ENCODE results near the gene MYBPC2. TPM values are rescaled to one million over a fixed set of nuclear protein-coding genes. Genes with fewer than 3 reads are reported as not detected.
A peak's percentile ranks its signal among the peaks of the same experiment; 100 is the strongest.

The MYBPC2 gene
- total RNA-seq, 1 experiment from 2014 or later, result 0.18 TPM

GRCh38 chr19:50481351-50482149 is 48.9 kb downstream of the MYBPC2 start:
- no peaks in the 10 kb centered on the region; the same call in 1 of the 2 replicates for H3K9me3 ChIP-seq (ENCODE audit: control insufficient read depth, insufficient read depth, low read depth, low read length)
- no peaks in the 10 kb centered on the region for H3K36me3 ChIP-seq (ENCODE audit: control insufficient read depth, insufficient read depth, low read length)
- no peak overlapping the region for H3K27ac ChIP-seq (ENCODE audit: low read length)
- CTCF ChIA-PET, result no interaction called here
- BruUV-seq (replicated peaks), result no TSS peak
- DNase-seq (ENCODE audit: low read depth, low spot score) (no peak), ATAC-seq (no peak)
- H3K27me3 ChIP-seq (ENCODE audit: control insufficient read depth, insufficient read depth, low read length), result no peaks in the 10 kb centered on the region
- intact Hi-C loops (cut with micrococcal nuclease; ENCODE audit: unreplicated experiment), result no loop called here
- POLR2A ChIA-PET, result no interaction called here
- in situ Hi-C loops (cut with HindIII; ENCODE audit: low pct_unique_long_range_greater_than_20kb, low sequenced_read_pairs), result no loop called here
- H3K4me3 ChIP-seq (ENCODE audit: low read depth in 2 of 2, low read length in 2 of 2), result no peak overlapping the region
- H3K4me1 ChIP-seq (ENCODE audit: control insufficient read depth, insufficient read depth, low read length), result no peaks in the 10 kb centered on the region
- TF ChIP-seq TCF7L2 (IDR thresholded peaks at IDR 0.05; ENCODE audit: low read depth, low read length), result no peak

DNA sequence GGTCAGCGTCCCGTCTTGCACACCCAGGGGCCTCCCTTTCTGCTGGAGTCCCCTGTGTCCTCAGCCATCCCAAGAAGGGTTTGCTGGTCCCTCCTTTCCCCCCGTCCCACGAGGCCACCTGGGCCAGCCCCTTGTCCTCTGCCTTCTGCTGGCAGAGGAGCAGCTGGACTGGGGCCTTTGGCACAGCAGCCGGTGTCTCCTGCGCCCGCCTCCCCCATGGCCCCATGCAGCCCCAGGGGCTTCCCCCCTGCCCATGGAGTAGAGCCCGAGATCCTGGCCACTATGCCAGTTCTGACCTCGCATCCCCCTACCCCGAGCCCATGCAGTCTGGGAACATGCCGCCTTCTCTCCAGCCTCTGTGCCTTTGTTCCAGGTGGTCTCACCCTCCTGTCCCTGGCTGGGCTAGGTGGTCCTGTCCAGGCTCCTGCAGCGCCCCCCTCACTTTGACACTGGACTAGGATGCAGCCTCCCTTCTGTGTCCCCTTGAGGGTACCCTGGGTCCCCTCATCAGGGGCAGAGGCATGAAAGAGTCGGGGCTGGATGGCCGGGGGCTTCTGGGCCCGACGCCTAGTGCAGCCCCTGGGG is 49.7 kb downstream of the MYBPC2 start:
- H3K9me3 ChIP-seq (ENCODE audit: control insufficient read depth, insufficient read depth, low read depth, low read length), result no peaks in the 10 kb centered on the region; the same call in 1 of the 2 replicates
- BruUV-seq (replicated peaks), result no TSS peak
- intact Hi-C loops (cut with micrococcal nuclease; ENCODE audit: unreplicated experiment), result no loop called here
- CTCF ChIA-PET, result no interaction called here
- no peaks in the 10 kb centered on the region for H3K36me3 ChIP-seq (ENCODE audit: control insufficient read depth, insufficient read depth, low read length)
- DNase-seq (ENCODE audit: low read depth, low spot score), result no peak
- no peaks in the 10 kb centered on the region for H3K4me1 ChIP-seq (ENCODE audit: control insufficient read depth, insufficient read depth, low read length)
- TF ChIP-seq TCF7L2 (IDR thresholded peaks at IDR 0.05; ENCODE audit: low read depth, low read length), result no peak
- TF ChIP-seq SIN3A (IDR thresholded peaks at IDR 0.05; ENCODE audit: borderline replicate concordance, insufficient read depth, low read depth, low read length), result no peak
- TF ChIP-seq POLR2AphosphoS5 (IDR thresholded peaks at IDR 0.05; ENCODE audit: low read depth, low read length), result no peak
- TF ChIP-seq, protein P1, sequence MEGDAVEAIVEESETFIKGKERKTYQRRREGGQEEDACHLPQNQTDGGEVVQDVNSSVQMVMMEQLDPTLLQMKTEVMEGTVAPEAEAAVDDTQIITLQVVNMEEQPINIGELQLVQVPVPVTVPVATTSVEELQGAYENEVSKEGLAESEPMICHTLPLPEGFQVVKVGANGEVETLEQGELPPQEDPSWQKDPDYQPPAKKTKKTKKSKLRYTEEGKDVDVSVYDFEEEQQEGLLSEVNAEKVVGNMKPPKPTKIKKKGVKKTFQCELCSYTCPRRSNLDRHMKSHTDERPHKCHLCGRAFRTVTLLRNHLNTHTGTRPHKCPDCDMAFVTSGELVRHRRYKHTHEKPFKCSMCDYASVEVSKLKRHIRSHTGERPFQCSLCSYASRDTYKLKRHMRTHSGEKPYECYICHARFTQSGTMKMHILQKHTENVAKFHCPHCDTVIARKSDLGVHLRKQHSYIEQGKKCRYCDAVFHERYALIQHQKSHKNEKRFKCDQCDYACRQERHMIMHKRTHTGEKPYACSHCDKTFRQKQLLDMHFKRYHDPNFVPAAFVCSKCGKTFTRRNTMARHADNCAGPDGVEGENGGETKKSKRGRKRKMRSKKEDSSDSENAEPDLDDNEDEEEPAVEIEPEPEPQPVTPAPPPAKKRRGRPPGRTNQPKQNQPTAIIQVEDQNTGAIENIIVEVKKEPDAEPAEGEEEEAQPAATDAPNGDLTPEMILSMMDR (IDR thresholded peaks at IDR 0.05), result no peak
- TF ChIP-seq REST (IDR thresholded peaks at IDR 0.05; ENCODE audit: insufficient read depth in 1 of 2, low read depth in 2 of 2, low read length in 1 of 2), result no peak
- H3K27me3 ChIP-seq (ENCODE audit: control insufficient read depth, insufficient read depth, low read length), result no peaks in the 10 kb centered on the region
- no peak overlapping the region for H3K27ac ChIP-seq (ENCODE audit: low read length)
- POLR2A ChIA-PET, result no interaction called here
- no peak for ATAC-seq
- H3K4me3 ChIP-seq (ENCODE audit: low read depth in 2 of 2, low read length in 2 of 2), result no peak overlapping the region
- in situ Hi-C loops (cut with HindIII; ENCODE audit: low pct_unique_long_range_greater_than_20kb, low sequenced_read_pairs), result no loop called here

GRCh38 chr19:50482916-50483315 is 50.2 kb downstream of the MYBPC2 start:
- ChIA-PET POLR2A (no interaction called here), CTCF (no interaction called here)
- Histone ChIP-seq H3K4me3 (ENCODE audit: low read depth in 2 of 2, low read length in 2 of 2) (no peak overlapping the region), H3K4me1 (ENCODE audit: control insufficient read depth, insufficient read depth, low read length) (no peaks in the 10 kb centered on the region), H3K9me3 (ENCODE audit: control insufficient read depth, insufficient read depth, low read depth, low read length) (no peaks in the 10 kb centered on the region; the same call in 1 of the 2 replicates), H3K27ac (ENCODE audit: low read length) (no peak overlapping the region), H3K27me3 (ENCODE audit: control insufficient read depth, insufficient read depth, low read length) (no peaks in the 10 kb centered on the region), H3K36me3 (ENCODE audit: control insufficient read depth, insufficient read depth, low read length) (no peaks in the 10 kb centered on the region)
- intact Hi-C loops (cut with micrococcal nuclease; ENCODE audit: unreplicated experiment) (no loop called here), in situ Hi-C loops (cut with HindIII; ENCODE audit: low pct_unique_long_range_greater_than_20kb, low sequenced_read_pairs) (no loop called here)
- DNase-seq (ENCODE audit: low read depth, low spot score) (no peak), ATAC-seq (no peak)
- BruUV-seq (replicated peaks), result TSS peak; percentile 82
- no peak for TF ChIP-seq TCF7L2 (IDR thresholded peaks at IDR 0.05; ENCODE audit: low read depth, low read length)
- TF ChIP-seq SIN3A (IDR thresholded peaks at IDR 0.05; ENCODE audit: borderline replicate concordance, insufficient read depth, low read depth, low read length), result no peak
- no peak for TF ChIP-seq REST (IDR thresholded peaks at IDR 0.05; ENCODE audit: insufficient read depth in 1 of 2, low read depth in 2 of 2, low read length in 1 of 2)
- TF ChIP-seq POLR2AphosphoS5 (IDR thresholded peaks at IDR 0.05; ENCODE audit: low read depth, low read length), result no peak
- TF ChIP-seq, protein P1 (IDR thresholded peaks at IDR 0.05), result no peak
